HG03175 (cell line): ENCODE measurements around the gene MTCL3.
"Not testable (repeated sequence)": the region's sequence is repeated elsewhere in the genome, so short reads cannot be mapped to it uniquely, and the experiment has no call there.

Source experiments
- ATAC-seq: cut with Tn5 transposase; IDR thresholded peaks from one replicate; pipeline ENCODE4 v1.9.1; 2021; ENCODE audit warnings: mild to moderate bottlenecking, moderate library complexity; ENCODE audit not compliant: unreplicated experiment

MTCL3 gene

DNA sequence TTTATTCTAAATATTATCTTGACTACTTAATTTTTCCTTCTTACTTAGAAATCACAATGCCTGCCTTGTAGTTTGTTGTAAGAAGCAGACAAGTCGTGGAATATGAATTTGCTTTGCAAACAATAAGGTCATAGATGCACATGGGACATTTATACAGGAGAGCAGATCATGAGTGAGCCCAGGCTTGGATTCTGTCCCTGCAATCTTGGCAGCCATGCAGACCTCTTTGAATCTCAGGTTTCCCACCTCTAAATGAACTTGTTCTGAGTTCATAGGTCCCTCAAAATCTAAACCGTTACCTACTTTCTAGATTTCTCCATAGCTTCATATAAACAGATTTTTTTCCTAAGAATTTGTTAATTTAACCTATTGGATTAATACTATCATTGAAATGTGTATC is 79.4 kb downstream of the MTCL3 start:
- no peak for ATAC-seq

DNA sequence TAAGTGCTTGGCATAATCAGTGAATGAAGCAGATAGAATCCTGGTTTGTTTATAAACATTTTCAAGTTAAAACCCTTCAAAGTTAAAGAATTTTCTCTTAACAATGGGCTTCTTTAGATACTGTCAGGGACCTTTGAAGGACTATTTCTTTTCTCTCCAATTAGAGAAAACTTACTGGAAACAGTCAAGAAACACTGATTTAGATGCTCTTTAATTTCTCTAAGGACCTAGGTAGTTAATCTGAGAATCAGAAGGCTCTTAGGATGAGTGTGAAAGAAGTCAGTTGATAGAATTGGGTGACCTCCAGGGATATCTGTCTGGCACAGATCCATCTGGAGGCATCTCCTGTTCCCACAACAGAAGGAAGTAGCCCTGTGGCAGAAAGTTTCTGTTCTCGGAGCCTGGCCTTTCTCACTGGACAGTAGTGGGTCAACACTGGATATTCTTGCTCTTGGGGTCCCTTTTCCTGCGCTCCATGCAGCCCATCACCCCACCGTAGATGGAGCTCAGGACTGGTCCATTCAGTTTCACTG is 82.5 kb downstream of the MTCL3 start:
- no peak for ATAC-seq

DNA sequence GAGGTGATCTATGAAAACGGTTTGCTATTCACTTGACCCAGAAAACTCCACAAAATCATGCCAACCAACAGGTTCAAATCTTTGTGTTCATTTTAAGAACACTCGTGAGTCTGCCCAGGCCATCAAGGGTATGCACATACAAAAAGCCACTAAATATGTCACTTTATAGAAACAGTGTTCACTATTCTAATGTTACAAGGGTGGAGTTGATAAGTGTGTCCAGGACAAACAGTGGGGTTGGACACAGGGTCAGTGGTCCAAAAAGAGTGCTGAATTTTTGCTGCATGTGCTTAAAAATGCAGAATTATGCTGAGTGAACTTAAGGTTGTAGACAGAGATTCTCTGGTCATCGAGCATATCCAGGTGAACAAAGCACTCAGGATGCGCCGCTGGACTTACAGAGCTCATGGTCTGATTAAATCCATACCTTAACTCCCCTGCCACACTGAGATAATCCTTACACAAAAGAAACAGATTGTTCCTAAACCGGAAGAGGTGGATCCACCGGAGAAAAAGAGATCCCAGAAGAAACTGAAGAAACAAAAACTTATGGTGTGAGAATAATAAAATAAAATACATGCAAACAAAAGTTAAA is 83.4 kb downstream of the MTCL3 start:
- no peak for ATAC-seq

DNA sequence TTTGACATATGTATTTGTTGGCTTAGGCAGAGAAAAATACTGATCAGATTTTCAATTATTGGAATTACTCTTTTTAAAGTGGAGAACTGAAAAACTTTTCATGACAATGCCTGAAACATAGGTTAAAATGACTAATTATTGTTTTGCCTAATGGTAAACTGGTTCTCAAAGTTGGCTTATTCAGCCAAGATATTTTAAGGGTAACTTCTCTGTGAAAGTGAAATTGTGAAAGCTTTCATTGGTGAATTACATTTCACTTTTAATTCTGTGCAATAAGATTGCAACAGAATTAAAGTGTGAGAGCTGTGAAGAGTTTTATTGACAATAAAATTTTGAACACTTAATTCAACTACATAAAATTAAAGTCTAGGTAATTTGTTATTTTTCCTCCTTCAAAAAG is 84.5 kb downstream of the MTCL3 start:
- no peak for ATAC-seq

DNA sequence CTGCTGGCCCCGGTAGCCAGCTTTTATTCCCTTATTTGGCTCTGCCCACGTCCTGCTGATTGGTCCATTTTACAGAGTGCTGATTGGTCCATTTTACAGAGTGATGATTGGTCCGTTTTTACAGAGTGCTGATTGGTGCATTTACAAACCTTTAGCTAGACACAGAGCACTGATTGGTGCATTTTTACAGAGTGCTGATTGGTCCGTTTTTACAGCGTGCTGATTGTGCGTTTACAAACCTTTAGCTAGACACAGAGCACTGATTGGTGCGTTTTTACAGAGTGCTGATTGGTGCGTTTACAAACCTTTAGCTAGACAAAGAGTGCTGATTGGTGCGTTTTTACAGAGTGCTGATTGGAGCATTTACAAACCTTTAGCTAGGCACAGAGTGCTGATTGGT is 90.6 kb downstream of the MTCL3 start:
- ATAC-seq: not testable (repeated sequence)

DNA sequence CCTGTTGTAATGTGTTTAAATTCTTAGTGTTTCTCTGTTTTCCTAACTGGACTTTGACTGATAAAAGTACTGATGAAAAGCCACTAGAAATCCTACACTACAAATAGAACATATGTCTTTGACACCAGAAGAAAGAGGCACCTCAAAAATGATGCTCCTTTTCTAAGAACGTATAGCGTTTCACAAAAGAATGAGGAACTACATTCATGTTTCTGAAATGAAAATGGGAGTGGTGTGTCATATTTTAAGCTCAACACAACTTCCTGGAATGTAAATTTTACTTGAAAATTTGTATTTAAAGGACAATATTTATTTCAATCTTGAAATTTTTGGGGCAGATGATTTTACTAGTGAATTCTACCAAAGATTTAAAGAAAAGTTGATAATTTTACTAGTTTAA is 95.2 kb downstream of the MTCL3 start:
- ATAC-seq: no peak
